Heart left ventricle (tissue), 13 donors: ENCODE measurements around the gene TCHP.

Experiments
- POLR2A ChIP-seq, 2 donors: fragments of 450-650 bp; IDR thresholded peaks; one replicate each; pipeline ENCODE4 v1.6.1; 2017; ENCODE audit warnings: antibody characterized with exemption in 2 of 2, mild to moderate bottlenecking in 2 of 2, moderate library complexity in 2 of 2
- TF ChIP-seq, protein P1 (sequence below), 12 donors: fragments of 200-600 bp; sonication (generic) in 4 of 12; IDR thresholded peaks; one replicate each; pipeline versions ENCODE4 v1.5.0 to v1.8.0; 2018 to 2022; ENCODE audit warnings: antibody characterized with exemption in 12 of 12, mild to moderate bottlenecking in 5 of 12
- donor health status: ischemic (EF 13 %, LVEDD 7.1; RV severe dilation, severe dysfunction).
- donor health status: DM: no; HTN: yes; CAD: no.
- donor health status: DM: no; HTN: no; CAD: no.
- donor health status: ischemic (EF 25% LVEDD 6.9; RV normal size, moderate dysfunction).
- donor health status: ischemic (EF 25% LVEDD 5.7; RV mildly dilated, moderate dysfunction).
- donor health status: ischemic (EF 35%, LVEDD 5.7; RV mildly dilated, moderate dysfunction).
- donor health status: nonischemic (EF 11% LVEDD 7.7; RV severe dilation, severe dysfunction).
- donor health status: DM: yes; HTN: yes; CAD: no.
- donor health status: PGD.
- donor health status: ischemic (EF 29% LVEDD 5.4; RV normal size, mild dysfunction).
- donor health status: nonischemic (EF 23%, LVEDD 6.1; RV moderate dilation, normal function).

DNA sequence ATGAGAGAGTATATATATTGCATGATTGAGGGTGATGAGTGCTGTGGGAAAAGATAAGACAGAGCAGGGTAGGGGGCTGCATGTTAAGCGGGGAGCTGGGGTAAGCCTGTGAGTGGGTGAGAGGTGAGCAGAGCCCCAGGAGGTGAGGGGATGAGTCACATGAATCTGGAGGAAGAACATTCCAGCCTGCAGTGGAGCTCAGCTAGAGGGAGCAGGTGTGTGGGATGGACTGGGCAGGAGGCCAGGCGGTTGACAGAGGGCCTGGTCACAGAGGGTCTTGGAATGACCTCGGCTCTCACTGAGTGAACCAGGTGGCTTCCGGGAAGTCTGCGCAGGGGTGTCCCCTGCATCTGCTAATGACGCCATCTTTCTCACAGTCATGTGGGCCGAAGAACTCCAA lies 51.7 kb downstream of the TCHP start:
- TF ChIP-seq, protein P1, sequence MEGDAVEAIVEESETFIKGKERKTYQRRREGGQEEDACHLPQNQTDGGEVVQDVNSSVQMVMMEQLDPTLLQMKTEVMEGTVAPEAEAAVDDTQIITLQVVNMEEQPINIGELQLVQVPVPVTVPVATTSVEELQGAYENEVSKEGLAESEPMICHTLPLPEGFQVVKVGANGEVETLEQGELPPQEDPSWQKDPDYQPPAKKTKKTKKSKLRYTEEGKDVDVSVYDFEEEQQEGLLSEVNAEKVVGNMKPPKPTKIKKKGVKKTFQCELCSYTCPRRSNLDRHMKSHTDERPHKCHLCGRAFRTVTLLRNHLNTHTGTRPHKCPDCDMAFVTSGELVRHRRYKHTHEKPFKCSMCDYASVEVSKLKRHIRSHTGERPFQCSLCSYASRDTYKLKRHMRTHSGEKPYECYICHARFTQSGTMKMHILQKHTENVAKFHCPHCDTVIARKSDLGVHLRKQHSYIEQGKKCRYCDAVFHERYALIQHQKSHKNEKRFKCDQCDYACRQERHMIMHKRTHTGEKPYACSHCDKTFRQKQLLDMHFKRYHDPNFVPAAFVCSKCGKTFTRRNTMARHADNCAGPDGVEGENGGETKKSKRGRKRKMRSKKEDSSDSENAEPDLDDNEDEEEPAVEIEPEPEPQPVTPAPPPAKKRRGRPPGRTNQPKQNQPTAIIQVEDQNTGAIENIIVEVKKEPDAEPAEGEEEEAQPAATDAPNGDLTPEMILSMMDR (IDR thresholded peaks at IDR 0.05), result peak in 2 of 12 donors; percentile 10 to 12
- no peak for TF ChIP-seq POLR2A (IDR thresholded peaks at IDR 0.05)
